T-helper 17 cell (primary cell): ENCODE measurements around the gene TMEM109. TPM values are rescaled to one million over a fixed set of nuclear protein-coding genes. Genes with fewer than 3 reads are reported as not detected.

Experiments used
- ATAC-seq: fragments of 150-1000 bp; cut with Tn5 transposase; 2 replicates; pipeline ENCODE4 v1.10.0; 2021; ENCODE audit warnings: mild to moderate bottlenecking, moderate library complexity
- DNase-seq, 3 donors: peaks; one replicate each; pipeline versions ENCODE4 v3.0.0 to v3.0.0-alpha.2; 2020 to 2021
- H3K9me3 ChIP-seq: one replicate; pipeline ENCODE4 v1.7.0; 2013; ENCODE audit warnings: low read length, mild to moderate bottlenecking; ENCODE audit not compliant: control insufficient read depth, poor library complexity, severe bottlenecking
- H3K27ac Mint-ChIP-seq: one replicate; pipeline ENCODE4 v1.8.0; 2022; ENCODE audit warnings: mild to moderate bottlenecking, moderate library complexity, mixed read lengths
- H3K27me3 Mint-ChIP-seq: one replicate; pipeline ENCODE4 v1.8.0; 2022; ENCODE audit warnings: mixed read lengths
- H3K36me3 Mint-ChIP-seq: one replicate; pipeline ENCODE4 v1.8.0; 2022; ENCODE audit warnings: low read depth, mixed read lengths
- H3K4me1 Mint-ChIP-seq: one replicate; pipeline ENCODE4 v1.8.0; 2022; ENCODE audit warnings: mild to moderate bottlenecking, mixed read lengths
- H3K4me3 Mint-ChIP-seq: one replicate; pipeline ENCODE4 v1.8.0; 2022; ENCODE audit warnings: mild to moderate bottlenecking, moderate library complexity, mixed read lengths
- total RNA-seq, 4 donors: library from RNA in 2 of 4; stranded (reverse) in 2 of 4; gene quantifications; one replicate each; pipeline ENCODE4 v1.2.3 and lab custom pipeline; 2022 to 2026

The TMEM109 gene
- total RNA-seq, 2 donors from 2014 or later, result 42.8 to 52.7 TPM

GRCh38 chr11:60930394-60930793, 16.4 kb downstream of the TMEM109 start:
- no peak for DNase-seq
- Mint-ChIP-seq H3K27me3 (peaks cover 39% of the 10 kb centered on the region), H3K36me3 (peaks cover 3% of the 10 kb centered on the region), H3K27ac (no peak overlapping the region), H3K4me1 (peaks cover 2% of the 10 kb centered on the region), H3K4me3 (no peak overlapping the region)
- ATAC-seq, result no peak
- H3K9me3 ChIP-seq, result no peaks in the 10 kb centered on the region

- ATAC-seq (peak; percentile 61), DNase-seq (no peak)
- Mint-ChIP-seq H3K36me3 (peaks cover 3% of the 10 kb centered on the region), H3K4me3 (no peak overlapping the region), H3K4me1 (no peaks in the 10 kb centered on the region), H3K27ac (no peak overlapping the region), H3K27me3 (peaks cover 25% of the 10 kb centered on the region)
- H3K9me3 ChIP-seq, result no peaks in the 10 kb centered on the region
These were observed 18.0 kb downstream of the TMEM109 start for GRCh38 chr11:60931917-60932316.

- no peak overlapping the region for H3K27ac Mint-ChIP-seq
- H3K9me3 ChIP-seq, result no peaks in the 10 kb centered on the region
- peak; percentile 48 for ATAC-seq
- no peaks in the 10 kb centered on the region for H3K4me1 Mint-ChIP-seq
- peaks cover 17% of the 10 kb centered on the region for H3K27me3 Mint-ChIP-seq
- H3K4me3 Mint-ChIP-seq, result no peak overlapping the region
- DNase-seq, result no peak
- peaks cover 3% of the 10 kb centered on the region for H3K36me3 Mint-ChIP-seq
These were observed 18.8 kb downstream of the TMEM109 start for GRCh38 chr11:60932605-60933356.

- Mint-ChIP-seq H3K27me3 (peaks cover 16% of the 10 kb centered on the region), H3K4me1 (peaks cover 6% of the 10 kb centered on the region), H3K36me3 (peaks cover 3% of the 10 kb centered on the region), H3K4me3 (no peak overlapping the region), H3K27ac (no peak overlapping the region)
- ATAC-seq (no peak), DNase-seq (no peak)
- no peaks in the 10 kb centered on the region for H3K9me3 ChIP-seq
These were observed 19.6 kb downstream of the TMEM109 start for GRCh38 chr11:60933416-60934123.

- DNase-seq (no peak), ATAC-seq (no peak)
- H3K27ac Mint-ChIP-seq, result no peak overlapping the region
- peaks cover 3% of the 10 kb centered on the region for H3K36me3 Mint-ChIP-seq
- peaks cover 7% of the 10 kb centered on the region for H3K4me1 Mint-ChIP-seq
- H3K27me3 Mint-ChIP-seq, result peaks cover 14% of the 10 kb centered on the region
- no peaks in the 10 kb centered on the region for H3K9me3 ChIP-seq
- no peak overlapping the region for H3K4me3 Mint-ChIP-seq
These were observed 20.3 kb downstream of the TMEM109 start for GRCh38 chr11:60934124-60934789.

GRCh38 chr11:60934790-60935605, 21.0 kb downstream of the TMEM109 start:
- ATAC-seq (no peak), DNase-seq (no peak)
- H3K27ac Mint-ChIP-seq, result no peak overlapping the region
- no peaks in the 10 kb centered on the region for H3K9me3 ChIP-seq
- H3K4me3 Mint-ChIP-seq, result no peak overlapping the region
- peaks cover 7% of the 10 kb centered on the region for H3K27me3 Mint-ChIP-seq
- peaks cover 8% of the 10 kb centered on the region for H3K4me1 Mint-ChIP-seq
- H3K36me3 Mint-ChIP-seq, result no peaks in the 10 kb centered on the region

GRCh38 chr11:60935676-60936442, 21.9 kb downstream of the TMEM109 start:
- DNase-seq, result no peak
- no peak for ATAC-seq
- peaks cover 4% of the 10 kb centered on the region for H3K27me3 Mint-ChIP-seq
- H3K4me3 Mint-ChIP-seq, result no peak overlapping the region
- H3K27ac Mint-ChIP-seq, result no peak overlapping the region
- H3K9me3 ChIP-seq, result no peaks in the 10 kb centered on the region
- H3K4me1 Mint-ChIP-seq, result peaks cover 11% of the 10 kb centered on the region
- no peaks in the 10 kb centered on the region for H3K36me3 Mint-ChIP-seq

- Mint-ChIP-seq H3K4me1 (peaks cover 11% of the 10 kb centered on the region), H3K27ac (no peak overlapping the region)
These were observed 22.6 kb downstream of the TMEM109 start for GRCh38 chr11:60936467-60937143.

GRCh38 chr11:60937144-60937527, 23.2 kb downstream of the TMEM109 start:
- H3K9me3 ChIP-seq, result no peaks in the 10 kb centered on the region
- H3K27me3 Mint-ChIP-seq, result peaks cover 4% of the 10 kb centered on the region
- H3K27ac Mint-ChIP-seq, result no peak overlapping the region
- peaks cover 11% of the 10 kb centered on the region for H3K4me1 Mint-ChIP-seq
- ATAC-seq, result no peak
- H3K4me3 Mint-ChIP-seq, result no peak overlapping the region
- H3K36me3 Mint-ChIP-seq, result no peaks in the 10 kb centered on the region
- no peak for DNase-seq

More at GRCh38 chr11:60936467-60937143, 22.6 kb downstream of the TMEM109 start:
- no peak overlapping the region for H3K4me3 Mint-ChIP-seq
- DNase-seq, result no peak
- H3K9me3 ChIP-seq, result no peaks in the 10 kb centered on the region
- H3K36me3 Mint-ChIP-seq, result no peaks in the 10 kb centered on the region
- peaks cover 4% of the 10 kb centered on the region for H3K27me3 Mint-ChIP-seq
- no peak for ATAC-seq

- no peak for ATAC-seq
- Mint-ChIP-seq H3K4me3 (no peak overlapping the region), H3K4me1 (peaks cover 11% of the 10 kb centered on the region), H3K27me3 (peaks cover 4% of the 10 kb centered on the region), H3K27ac (peak overlapping the region; percentile 71), H3K36me3 (no peaks in the 10 kb centered on the region)
- no peaks in the 10 kb centered on the region for H3K9me3 ChIP-seq
- DNase-seq, result no peak
These were observed 23.9 kb downstream of the TMEM109 start for GRCh38 chr11:60937811-60938210.

GRCh38 chr11:60938500-60938899, 24.5 kb downstream of the TMEM109 start:
- H3K4me1 Mint-ChIP-seq, result peaks cover 11% of the 10 kb centered on the region
- no peaks in the 10 kb centered on the region for H3K36me3 Mint-ChIP-seq
- DNase-seq, result no peak
- peaks cover 4% of the 10 kb centered on the region for H3K27me3 Mint-ChIP-seq
- no peak for ATAC-seq
- H3K27ac Mint-ChIP-seq, result peak overlapping the region; percentile 71
- no peak overlapping the region for H3K4me3 Mint-ChIP-seq
- no peaks in the 10 kb centered on the region for H3K9me3 ChIP-seq

GRCh38 chr11:60939301-60939700, 25.3 kb downstream of the TMEM109 start:
- ATAC-seq, result no peak
- H3K4me1 Mint-ChIP-seq, result peaks cover 11% of the 10 kb centered on the region
- H3K4me3 Mint-ChIP-seq, result no peak overlapping the region
- peak overlapping the region; percentile 8 for H3K27ac Mint-ChIP-seq
- no peak for DNase-seq
- H3K27me3 Mint-ChIP-seq, result peaks cover 3% of the 10 kb centered on the region
- no peaks in the 10 kb centered on the region for H3K9me3 ChIP-seq
- no peaks in the 10 kb centered on the region for H3K36me3 Mint-ChIP-seq
